Mesenchymal stem cell (in vitro differentiated cells and primary cell): ENCODE results near the gene NDUFAF3.

Source experiments
- DNase-seq: peaks from one replicate; pipeline ENCODE4 v3.0.0-alpha.2; 2013
- H2AFZ ChIP-seq: one replicate; pipeline ENCODE4 v1.6.1; 2013; ENCODE audit warnings: low read depth, mild to moderate bottlenecking, control low read depth, inconsistent platforms, low read length, moderate library complexity
- H2AK5ac ChIP-seq: 2 replicates; pipeline ENCODE4 v1.6.1; 2013; ENCODE audit warnings: low read length, moderate library complexity, mild to moderate bottlenecking, inconsistent platforms; ENCODE audit not compliant: severe bottlenecking
- H2BK120ac ChIP-seq: one replicate; pipeline ENCODE4 v1.6.1; 2013; ENCODE audit warnings: low read depth, mild to moderate bottlenecking, inconsistent platforms, low read length, moderate library complexity
- H2BK12ac ChIP-seq, 2 experiments: one replicate each; pipeline ENCODE4 v1.6.1; 2013; ENCODE audit warnings: inconsistent platforms in 2 of 2, low read length in 2 of 2, mild to moderate bottlenecking in 2 of 2, moderate library complexity in 2 of 2, control low read depth in 1 of 2
- H2BK15ac ChIP-seq: one replicate; pipeline ENCODE4 v1.6.1; 2013; ENCODE audit warnings: mild to moderate bottlenecking, low read depth, inconsistent platforms; ENCODE audit not compliant: poor library complexity, severe bottlenecking
- H2BK5ac ChIP-seq: 2 replicates; pipeline ENCODE4 v1.6.1; 2013; ENCODE audit warnings: low read depth, mild to moderate bottlenecking, low read length, control low read depth, inconsistent platforms; ENCODE audit not compliant: poor library complexity, severe bottlenecking
- H3K14ac ChIP-seq, 2 experiments: one replicate each; pipeline ENCODE4 v1.6.1; 2013; ENCODE audit warnings: inconsistent platforms in 2 of 2, low read length in 2 of 2, control low read depth in 1 of 2, mild to moderate bottlenecking in 1 of 2, moderate library complexity in 1 of 2
- H3K18ac ChIP-seq, 2 experiments: one replicate each; pipeline ENCODE4 v1.6.1; 2013; ENCODE audit warnings: inconsistent platforms in 2 of 2, low read length in 2 of 2, control low read depth in 1 of 2, low read depth in 1 of 2, mild to moderate bottlenecking in 1 of 2
- H3K23ac ChIP-seq, 2 experiments: one replicate each; pipeline ENCODE4 v1.6.1; 2013; ENCODE audit warnings: inconsistent platforms in 2 of 2, low read length in 2 of 2, mild to moderate bottlenecking in 2 of 2, moderate library complexity in 2 of 2, control low read depth in 1 of 2
- H3K27ac ChIP-seq: 2 replicates; pipeline ENCODE4 v1.5.1; 2013; ENCODE audit warnings: mild to moderate bottlenecking, moderate library complexity, low read length, control low read depth, inconsistent platforms; ENCODE audit not compliant: poor library complexity, severe bottlenecking
- H3K27me3 ChIP-seq, 2 experiments: 2 replicates each; pipeline versions ENCODE4 v1.6.1 to v1.7.0; 2013; ENCODE audit warnings: low read length in 2 of 2, mild to moderate bottlenecking in 2 of 2, moderate library complexity in 2 of 2, control low read depth in 1 of 2, inconsistent platforms in 1 of 2; ENCODE audit not compliant: control insufficient read depth in 1 of 2, insufficient read depth in 1 of 2
- H3K36me3 ChIP-seq, 2 experiments: 2 replicates each; pipeline versions ENCODE4 v1.6.1 to v1.7.0; 2013; ENCODE audit warnings: low read length in 2 of 2, control low read depth in 1 of 2, inconsistent platforms in 1 of 2, low read depth in 1 of 2, mild to moderate bottlenecking in 1 of 2; ENCODE audit not compliant: insufficient read depth in 2 of 2, control insufficient read depth in 1 of 2
- H3K4ac ChIP-seq, 2 experiments: one replicate each; pipeline ENCODE4 v1.6.1; 2013; ENCODE audit warnings: inconsistent platforms in 2 of 2, low read length in 2 of 2, mild to moderate bottlenecking in 2 of 2, moderate library complexity in 2 of 2, control low read depth in 1 of 2, low read depth in 1 of 2
- H3K4me1 ChIP-seq: 2 replicates; pipeline ENCODE4 v1.6.1; 2013; ENCODE audit warnings: low read depth, low read length, control low read depth; ENCODE audit not compliant: control insufficient read depth, insufficient read depth
- H3K4me2 ChIP-seq: 2 replicates; pipeline ENCODE4 v1.6.1; 2013; ENCODE audit warnings: low read length, mild to moderate bottlenecking, inconsistent platforms; ENCODE audit not compliant: poor library complexity, severe bottlenecking
- H3K4me3 ChIP-seq, 2 experiments: 2 replicates each; pipeline versions ENCODE4 v1.5.1 to v1.7.0; 2013; ENCODE audit warnings: low read length in 2 of 2, mild to moderate bottlenecking in 2 of 2, control low read depth in 1 of 2, low read depth in 1 of 2; ENCODE audit not compliant: insufficient read depth in 1 of 2
- H3K79me1 ChIP-seq: replicated peaks from 2 replicates; pipeline ENCODE4 v1.6.1; 2013; ENCODE audit warnings: mild to moderate bottlenecking, control low read depth, low read length, inconsistent platforms; ENCODE audit not compliant: poor library complexity, severe bottlenecking
- H3K9ac ChIP-seq: 2 replicates; pipeline ENCODE4 v1.7.0; 2013; ENCODE audit warnings: mild to moderate bottlenecking, low read length, moderate library complexity
- H3K9me3 ChIP-seq: 2 replicates; pipeline ENCODE4 v1.7.0; 2013; ENCODE audit warnings: mild to moderate bottlenecking, low read length; ENCODE audit not compliant: control insufficient read depth
- H4K8ac ChIP-seq: one replicate; pipeline ENCODE4 v1.6.1; 2013; ENCODE audit warnings: inconsistent platforms, mild to moderate bottlenecking, low read length, moderate library complexity
- H4K91ac ChIP-seq: one replicate; pipeline ENCODE4 v1.6.1; 2013; ENCODE audit warnings: mild to moderate bottlenecking, low read length, inconsistent platforms
- WGBS: methylation state at CpG from one replicate; pipeline ENCODE4 v1.1.7; 2013; ENCODE audit warnings: mixed read lengths; 5-methylcytosine and 5-hydroxymethylcytosine counted together

Gene NDUFAF3

GRCh38 chr3:49027634-49028033 is 5.7 kb downstream of the NDUFAF3 start:
- H3K23ac ChIP-seq: no peak overlapping the region
- no peaks in the 10 kb centered on the region for H3K27me3 ChIP-seq
- H2BK15ac ChIP-seq: no peak overlapping the region
- no peak overlapping the region for H2BK120ac ChIP-seq
- no peak overlapping the region for H2BK5ac ChIP-seq
- H2BK12ac ChIP-seq: no peak overlapping the region
- H3K79me1 ChIP-seq: peaks cover 37% of the 10 kb centered on the region
- H2AFZ ChIP-seq: no peak overlapping the region
- 99% methylated on average over 9 of the region's 9 CpGs for WGBS
- no peak overlapping the region for H4K91ac ChIP-seq
- no peak for DNase-seq
- H3K9ac ChIP-seq: peak overlapping the region; percentile 95
- H3K4ac ChIP-seq: no peak overlapping the region
- no peak overlapping the region for H3K18ac ChIP-seq
- H3K4me1 ChIP-seq: peaks cover 16% of the 10 kb centered on the region
- no peak overlapping the region for H3K14ac ChIP-seq
- H3K27ac ChIP-seq: no peak overlapping the region
- no peak overlapping the region for H2AK5ac ChIP-seq
- H3K4me3 ChIP-seq: peak overlapping the region in 1 of 2 experiments; percentile 92
- H3K36me3 ChIP-seq: peaks cover 85 to 88% of the 10 kb centered on the region in 2 experiments
- no peak overlapping the region for H3K4me2 ChIP-seq
- no peaks in the 10 kb centered on the region for H3K9me3 ChIP-seq
- peak overlapping the region; percentile 28 for H4K8ac ChIP-seq

GRCh38 chr3:49028298-49028672 is 6.4 kb downstream of the NDUFAF3 start:
- Histone ChIP-seq H2BK12ac (no peak overlapping the region), H3K18ac (no peak overlapping the region), H3K79me1 (peaks cover 37% of the 10 kb centered on the region), H3K36me3 (peaks cover 86 to 88% of the 10 kb centered on the region in 2 experiments), H3K27me3 (no peaks in the 10 kb centered on the region), H3K9ac (peak overlapping the region; percentile 95), H2AK5ac (no peak overlapping the region), H3K4ac (peak overlapping the region in 1 of 2 experiments; percentile 88), H3K4me1 (peaks cover 14% of the 10 kb centered on the region), H4K91ac (no peak overlapping the region), H2AFZ (no peak overlapping the region), H3K14ac (peak overlapping the region in 1 of 2 experiments; percentile 82), H2BK15ac (no peak overlapping the region), H3K4me2 (peak overlapping the region; percentile 51), H2BK120ac (no peak overlapping the region), H3K4me3 (peak overlapping the region in 1 of 2 experiments; percentile 92), H3K9me3 (no peaks in the 10 kb centered on the region), H2BK5ac (no peak overlapping the region), H4K8ac (no peak overlapping the region), H3K23ac (no peak overlapping the region), H3K27ac (no peak overlapping the region)
- DNase-seq: no peak
- 100% methylated on average over 4 of the region's 4 CpGs for WGBS

- no peak within 1 kb of the TSS for H2BK15ac ChIP-seq
- H3K23ac ChIP-seq: no peak within 1 kb of the TSS
- peaks cover 82 to 85% of the 10 kb centered on the region in 2 experiments for H3K36me3 ChIP-seq
- H4K91ac ChIP-seq: peak within 1 kb of the TSS; percentile 92
- WGBS: 7% methylated on average over 55 of the region's 55 CpGs
- DNase-seq: peak; percentile 93
- H3K4ac ChIP-seq: peak within 1 kb of the TSS; percentile 71 to 88
- peaks cover 36% of the 10 kb centered on the region for H3K79me1 ChIP-seq
- H3K27me3 ChIP-seq: no peaks in the 10 kb centered on the region
- no peak within 1 kb of the TSS for H2BK120ac ChIP-seq
- no peak within 1 kb of the TSS for H2AFZ ChIP-seq
- H4K8ac ChIP-seq: peak within 1 kb of the TSS; percentile 69
- H3K27ac ChIP-seq: peak within 1 kb of the TSS; percentile 12
- peak within 1 kb of the TSS; percentile 92 to 95 for H3K18ac ChIP-seq
- H3K4me1 ChIP-seq: peaks cover 12% of the 10 kb centered on the region
- peak within 1 kb of the TSS in 1 of 2 experiments; percentile 82 for H3K14ac ChIP-seq
- peak within 1 kb of the TSS; percentile 5 for H2AK5ac ChIP-seq
- peak within 1 kb of the TSS; percentile 51 for H3K4me2 ChIP-seq
- peak within 1 kb of the TSS; percentile 63 to 92 for H3K4me3 ChIP-seq
- no peaks in the 10 kb centered on the region for H3K9me3 ChIP-seq
- H3K9ac ChIP-seq: peak within 1 kb of the TSS; percentile 95
- H2BK5ac ChIP-seq: no peak within 1 kb of the TSS
- H2BK12ac ChIP-seq: peak within 1 kb of the TSS in 1 of 2 experiments; percentile 17
These were observed 7.0 kb downstream of the NDUFAF3 start, which contains the start of gene IMPDH2 for GRCh38 chr3:49028673-49029562. IMPDH2 (minus strand) TSS chr3:49029398; CDS start chr3:49029350, 48 bp downstream.

- H2BK12ac ChIP-seq: no peak overlapping the region
- no peak overlapping the region for H3K27ac ChIP-seq
- no peak overlapping the region for H3K4ac ChIP-seq
- no peak for DNase-seq
- no peak overlapping the region for H4K91ac ChIP-seq
- no peak overlapping the region for H2BK15ac ChIP-seq
- H2BK5ac ChIP-seq: no peak overlapping the region
- H3K4me2 ChIP-seq: no peak overlapping the region
- peaks cover 82 to 84% of the 10 kb centered on the region in 2 experiments for H3K36me3 ChIP-seq
- peaks cover 39% of the 10 kb centered on the region for H3K79me1 ChIP-seq
- 0% methylated on average over 3 of the region's 7 CpGs for WGBS
- no peak overlapping the region for H3K14ac ChIP-seq
- no peaks in the 10 kb centered on the region for H3K27me3 ChIP-seq
- H3K9ac ChIP-seq: peak overlapping the region; percentile 95
- H3K4me3 ChIP-seq: peak overlapping the region in 1 of 2 experiments; percentile 92
- H3K18ac ChIP-seq: no peak overlapping the region
- H3K23ac ChIP-seq: no peak overlapping the region
- no peaks in the 10 kb centered on the region for H3K9me3 ChIP-seq
- H2AK5ac ChIP-seq: no peak overlapping the region
- no peak overlapping the region for H2AFZ ChIP-seq
- H4K8ac ChIP-seq: no peak overlapping the region
- H3K4me1 ChIP-seq: peaks cover 12% of the 10 kb centered on the region
- H2BK120ac ChIP-seq: no peak overlapping the region
These were observed 7.6 kb downstream of the NDUFAF3 start for GRCh38 chr3:49029563-49029884.
